ENCODE data around the gene SORCS2.

SORCS2 gene

DNA sequence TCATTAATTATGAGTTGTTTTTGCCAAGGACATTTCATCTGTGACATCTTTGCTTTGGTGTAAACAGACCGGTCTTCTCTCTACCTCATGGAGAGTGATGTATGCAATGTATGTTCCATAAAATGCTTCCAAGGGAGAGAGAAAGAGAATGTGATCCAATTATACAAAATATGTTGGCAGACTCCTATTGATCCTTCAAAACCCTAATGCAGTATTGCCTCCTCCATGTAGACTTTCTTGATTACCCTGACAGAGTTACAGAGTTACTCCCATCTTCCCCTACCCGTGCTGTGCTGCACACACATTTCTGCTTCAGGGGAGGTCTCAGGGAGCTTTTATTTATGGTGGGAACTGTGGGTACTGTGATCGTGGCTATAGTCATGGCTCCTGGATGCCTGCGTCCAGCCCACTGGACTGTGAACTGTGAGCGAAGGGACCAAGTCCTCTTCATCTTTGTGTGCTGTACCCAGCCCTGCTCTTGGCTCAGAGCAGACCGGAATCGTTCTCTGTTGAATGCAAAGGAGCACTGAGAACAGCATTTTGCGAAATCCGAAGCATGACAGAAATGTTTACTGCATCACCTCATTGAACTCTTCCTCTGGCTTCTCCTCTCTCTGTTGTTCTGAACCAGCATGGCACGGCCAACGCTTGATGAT is 32.7 kb downstream of the SORCS2 start:
- no peak for DNase-seq

DNA sequence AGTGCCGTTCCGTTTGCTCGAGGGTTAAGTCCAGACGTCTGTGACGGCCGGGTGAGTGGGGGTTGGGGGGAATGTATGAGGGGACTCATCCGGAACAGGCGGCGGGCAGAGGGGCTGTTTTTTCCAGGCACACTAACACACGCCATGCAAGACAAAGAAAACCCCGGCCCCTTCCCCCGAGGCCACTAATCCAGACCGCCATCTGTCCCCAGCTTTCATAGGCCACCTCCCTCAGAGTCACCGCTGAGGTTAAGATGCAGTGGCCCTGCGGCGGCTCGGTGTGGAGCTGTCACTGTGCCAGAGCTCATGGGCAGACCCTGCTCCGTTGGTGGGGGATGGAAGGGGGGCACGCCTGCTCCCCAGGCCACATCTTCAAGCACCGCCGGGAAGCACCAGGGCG is 34.1 kb downstream of the SORCS2 start:
- no peak for DNase-seq

DNA sequence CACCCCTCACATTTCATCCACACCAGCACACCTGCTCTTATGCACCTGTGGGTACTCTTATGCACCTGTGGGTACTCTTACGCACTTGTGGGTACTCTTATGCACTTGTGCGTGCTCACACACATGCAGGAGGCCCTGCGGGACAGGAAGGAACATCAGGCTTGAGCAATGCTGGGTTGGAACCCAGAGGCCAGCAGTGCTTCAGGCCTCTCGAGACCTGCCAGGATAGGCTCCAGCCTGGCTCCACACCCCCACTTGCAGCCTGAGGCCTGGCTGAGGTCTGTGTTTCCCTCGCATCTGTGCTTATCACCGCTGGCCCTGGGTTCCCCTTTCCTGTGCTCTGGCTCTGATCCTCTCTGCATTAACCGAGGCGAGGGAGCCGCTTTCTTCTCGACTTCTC is 34.7 kb downstream of the SORCS2 start:
- DNase-seq, result no peak

DNA sequence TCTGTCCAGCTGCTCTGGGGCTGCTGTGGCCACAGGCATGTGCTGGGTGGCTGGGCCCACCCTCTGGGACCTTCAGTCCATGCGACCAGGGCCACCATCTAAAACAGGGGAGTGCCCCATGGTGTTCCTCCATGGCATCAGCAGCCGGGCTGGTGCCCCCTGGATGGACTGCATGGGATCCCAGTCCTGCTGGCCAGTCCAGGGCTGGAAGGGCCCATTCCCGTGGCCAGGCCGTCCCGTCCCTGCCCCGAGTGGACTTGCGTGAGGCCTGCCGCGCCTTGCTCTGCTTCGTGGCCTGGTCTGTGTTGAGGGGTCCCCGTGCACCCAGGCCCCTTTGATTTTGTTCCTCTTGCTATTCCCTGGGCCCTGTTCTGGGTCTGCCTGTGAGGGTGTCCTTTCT is 36.4 kb downstream of the SORCS2 start:
- DNase-seq, result no peak

DNA sequence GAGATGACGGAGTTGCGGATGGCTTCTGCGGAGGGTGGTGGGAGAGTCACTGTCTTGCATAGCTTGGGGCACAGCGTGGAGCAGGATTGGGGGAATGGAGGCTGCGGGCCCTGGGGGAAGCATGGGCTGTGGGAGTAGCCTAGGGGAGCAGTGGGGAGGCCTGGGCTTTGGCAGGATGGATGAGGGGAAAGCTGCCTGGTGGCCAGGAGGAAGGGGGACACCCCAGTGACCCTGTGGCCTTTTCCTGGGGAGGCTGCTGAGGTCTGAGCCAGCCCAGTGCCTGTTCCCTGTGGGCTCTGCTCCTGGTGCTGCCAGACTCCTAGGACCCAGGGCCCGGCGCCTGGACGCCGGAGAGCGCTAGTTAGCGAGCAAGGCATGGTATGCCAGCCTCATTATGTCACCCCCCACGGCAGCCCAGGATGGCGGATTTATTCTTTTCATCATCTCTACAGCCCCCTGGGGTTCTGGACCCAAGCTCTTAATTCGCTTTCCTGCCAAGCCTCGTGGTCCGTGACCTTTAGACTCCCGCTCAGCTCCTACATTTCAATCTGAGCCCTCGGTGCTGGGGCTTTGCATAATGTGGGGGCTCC is 39.8 kb downstream of the SORCS2 start:
- DNase-seq, result no peak

DNA sequence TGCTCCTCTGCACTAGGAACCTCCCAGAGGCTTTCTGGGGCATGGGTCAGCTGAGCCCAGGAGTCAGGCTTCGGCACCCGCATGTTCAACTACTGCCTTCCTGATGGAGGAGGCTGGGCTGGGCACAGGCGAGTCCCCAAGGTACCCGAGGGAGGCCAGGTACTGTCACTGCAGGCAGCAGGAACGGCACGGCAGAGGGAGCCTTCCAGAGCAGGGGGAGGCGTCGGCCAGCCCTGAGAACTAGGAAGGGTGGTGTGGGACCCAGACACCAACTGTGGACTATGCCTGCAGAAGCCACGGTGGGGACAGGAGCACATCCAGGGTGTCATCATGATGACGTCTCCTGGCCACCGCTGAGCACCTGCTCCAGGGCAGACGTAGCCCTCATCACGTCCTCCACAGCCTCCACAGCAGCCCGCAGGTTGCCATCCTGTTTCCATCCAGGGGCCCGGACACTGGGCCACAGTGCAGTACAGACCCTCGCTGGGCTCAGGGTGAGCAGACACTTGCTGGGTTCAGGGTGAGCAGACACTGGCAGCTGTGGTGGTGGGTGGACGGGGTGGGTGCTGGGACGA is 40.8 kb downstream of the SORCS2 start:
- DNase-seq, result no peak

DNA sequence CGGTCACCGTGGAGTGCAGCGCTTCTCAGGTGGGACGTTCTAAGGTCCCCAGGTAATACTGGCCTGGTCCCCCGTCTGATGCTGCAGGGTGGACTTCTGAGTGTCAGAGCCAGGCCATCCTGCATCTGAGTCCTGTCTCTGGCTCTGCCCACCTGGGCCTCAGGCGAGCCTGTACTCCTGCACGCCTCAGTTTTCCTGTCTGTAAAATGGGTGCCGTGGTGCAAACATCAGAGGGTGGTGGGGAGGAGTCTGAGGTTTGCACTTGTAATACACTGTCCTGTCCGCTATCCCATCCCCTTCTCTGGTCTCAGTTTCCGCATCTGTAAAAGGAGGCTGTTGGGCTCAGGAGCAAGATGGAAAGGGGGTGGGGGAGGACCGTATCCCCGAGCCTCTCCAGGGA is 41.3 kb downstream of the SORCS2 start:
- DNase-seq, result no peak

DNA sequence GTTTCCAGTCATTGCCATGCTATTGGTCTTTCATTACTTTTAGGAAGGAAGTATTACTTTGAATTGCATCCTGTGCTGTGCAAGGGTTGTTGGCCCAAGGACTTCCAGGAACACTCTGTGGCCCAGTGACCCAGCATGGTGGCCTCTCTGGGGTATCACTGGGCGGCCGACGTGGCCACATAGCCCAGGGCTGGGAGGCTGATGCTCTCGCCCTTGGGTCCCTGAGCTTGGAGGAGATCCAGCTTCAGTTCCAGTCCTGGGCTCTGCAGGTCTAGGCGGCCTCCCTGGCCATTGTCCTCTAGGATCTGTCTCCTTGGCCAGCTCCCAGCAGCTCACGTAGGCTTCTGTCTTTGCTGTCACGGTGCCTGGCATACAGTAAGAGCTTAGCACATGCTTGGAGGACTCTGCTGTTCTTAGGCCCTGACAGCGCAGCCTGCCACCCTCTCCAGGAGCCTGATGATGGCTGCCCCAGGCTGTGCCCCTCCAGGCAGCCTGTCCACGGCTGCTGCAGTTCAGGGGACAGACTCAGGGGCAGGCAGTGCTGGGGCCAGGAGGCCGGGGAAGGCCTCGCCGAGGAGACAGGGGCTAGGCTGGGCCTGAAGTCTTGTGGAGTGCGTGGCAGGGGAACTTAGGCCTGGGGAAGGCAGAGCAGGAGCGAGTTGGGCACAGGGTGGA is 42.2 kb downstream of the SORCS2 start:
- DNase-seq, result no peak

DNA sequence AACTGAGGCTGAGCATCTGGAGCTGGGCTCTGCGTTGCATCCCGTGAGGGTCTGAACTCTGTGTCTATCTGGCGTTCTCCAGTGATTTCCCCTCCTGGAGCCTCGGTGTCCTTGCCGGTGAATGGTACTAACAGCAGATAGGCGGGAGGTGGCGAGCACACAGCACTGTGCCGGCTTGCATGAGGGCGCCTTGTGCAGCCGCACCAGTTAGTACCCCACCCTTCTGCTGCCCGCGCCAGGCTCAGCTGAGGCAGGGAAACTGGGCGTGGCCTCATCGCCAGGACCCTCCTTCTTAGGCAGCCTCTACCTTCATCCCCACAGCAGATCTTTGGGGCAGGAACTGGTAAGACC is 42.7 kb downstream of the SORCS2 start:
- DNase-seq, result no peak

DNA sequence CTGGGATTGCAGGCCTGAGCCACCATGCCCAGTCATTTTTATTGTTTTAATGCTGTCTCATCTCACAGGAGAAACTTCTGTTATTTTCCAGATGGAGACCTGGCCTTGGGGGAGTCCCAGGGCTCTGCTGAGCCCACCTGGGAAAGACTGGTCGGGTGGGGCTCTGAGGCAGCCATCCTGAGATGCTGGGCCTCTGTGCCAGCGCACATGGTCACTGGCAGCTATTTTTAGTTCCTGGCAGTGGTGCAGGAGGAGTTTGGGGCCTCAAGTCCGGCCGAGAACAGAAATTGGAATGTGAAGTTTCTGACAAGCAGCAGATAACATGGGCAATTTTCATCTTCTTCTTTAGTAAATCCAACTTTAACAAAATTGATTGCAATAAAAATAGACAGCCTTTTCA is 44.5 kb downstream of the SORCS2 start:
- DNase-seq, result no peak

DNA sequence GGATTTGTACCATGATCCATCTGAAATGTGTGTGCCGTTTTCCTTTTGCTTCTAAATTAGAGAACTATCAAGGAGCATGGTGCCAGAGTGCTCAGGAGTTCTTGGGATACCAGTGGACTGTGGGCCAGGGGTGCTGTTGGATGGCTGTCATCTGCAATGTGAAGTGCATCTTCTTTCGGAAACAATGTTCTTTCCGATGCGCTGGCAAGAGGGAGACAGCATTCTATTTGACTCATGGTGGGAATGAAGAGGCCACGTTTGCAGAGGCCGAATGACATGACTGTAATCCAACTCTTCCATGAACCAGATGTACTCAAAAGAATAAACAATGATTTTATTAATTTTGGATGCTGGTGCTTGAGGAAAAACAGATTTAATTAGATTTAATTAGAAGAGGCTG is 45.5 kb downstream of the SORCS2 start:
- DNase-seq, result peak; percentile 46

DNA sequence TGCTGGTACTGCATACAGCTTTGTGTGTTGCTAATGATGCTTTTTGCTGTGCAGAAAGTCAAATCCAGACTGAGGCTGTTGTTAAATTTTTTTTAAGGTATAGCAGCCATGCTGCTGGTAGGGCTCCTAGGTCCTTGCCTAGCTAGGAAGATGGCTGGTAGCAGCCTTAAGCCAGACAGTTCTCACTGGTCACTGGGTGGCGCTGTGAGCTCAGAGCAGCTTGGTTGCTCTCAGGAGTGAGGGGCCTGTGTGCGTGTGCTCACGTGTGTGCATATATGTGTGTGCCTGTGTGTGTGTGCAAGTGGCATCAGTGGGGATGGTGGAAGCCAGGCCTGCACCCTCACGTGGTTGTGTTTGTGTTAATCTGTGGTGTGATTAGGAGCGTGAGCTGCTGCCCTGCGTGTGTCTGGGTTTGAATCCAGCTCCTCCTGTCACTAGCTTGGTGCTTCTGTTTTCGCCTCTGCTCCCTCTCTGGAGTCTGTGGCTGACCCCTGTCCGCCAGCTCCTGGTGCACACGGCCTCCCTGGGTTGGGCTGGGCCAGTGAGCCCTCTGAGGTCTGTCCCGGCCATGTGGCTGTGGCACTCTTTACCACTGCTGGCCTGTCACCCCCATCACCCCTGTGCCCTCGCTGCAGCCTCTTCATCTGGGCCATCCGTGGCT is 46.1 kb downstream of the SORCS2 start:
- DNase-seq, result no peak

DNA sequence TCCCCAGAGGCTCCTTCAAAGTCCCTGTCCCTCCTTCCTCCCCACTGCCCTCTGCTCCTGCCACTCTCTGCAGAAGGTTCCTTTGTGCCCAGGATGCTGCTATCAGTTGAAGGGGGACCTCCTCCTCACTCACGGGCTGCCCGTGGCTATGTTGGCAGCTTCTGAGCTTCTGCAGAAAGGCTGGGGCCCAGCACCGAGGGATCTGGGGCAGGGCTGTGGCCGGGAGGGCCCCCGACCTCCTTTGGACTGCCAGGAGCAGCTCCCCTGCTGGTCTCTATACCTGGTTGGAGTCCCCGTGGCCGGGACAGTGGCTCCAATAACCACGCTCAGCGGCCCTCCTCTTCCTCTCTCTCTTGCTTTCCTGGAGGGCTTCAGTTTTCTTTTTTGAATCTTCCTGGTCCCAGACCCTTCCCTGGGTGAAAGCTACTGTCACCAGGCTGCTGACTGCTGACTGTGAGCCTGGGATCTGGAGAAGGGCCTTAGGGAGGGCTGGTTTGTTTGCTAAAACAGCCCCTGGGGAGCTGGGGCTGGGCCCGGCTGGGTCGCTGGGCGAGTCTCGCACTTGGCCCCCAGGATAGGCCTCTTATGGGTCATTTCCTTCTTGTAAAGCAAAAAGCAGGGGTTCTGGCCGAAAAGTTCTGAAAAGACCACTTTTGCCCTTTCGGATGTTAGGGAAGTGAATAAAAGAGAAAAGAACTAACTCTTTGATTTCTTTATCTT is 46.9 kb downstream of the SORCS2 start:
- no peak for DNase-seq

DNA sequence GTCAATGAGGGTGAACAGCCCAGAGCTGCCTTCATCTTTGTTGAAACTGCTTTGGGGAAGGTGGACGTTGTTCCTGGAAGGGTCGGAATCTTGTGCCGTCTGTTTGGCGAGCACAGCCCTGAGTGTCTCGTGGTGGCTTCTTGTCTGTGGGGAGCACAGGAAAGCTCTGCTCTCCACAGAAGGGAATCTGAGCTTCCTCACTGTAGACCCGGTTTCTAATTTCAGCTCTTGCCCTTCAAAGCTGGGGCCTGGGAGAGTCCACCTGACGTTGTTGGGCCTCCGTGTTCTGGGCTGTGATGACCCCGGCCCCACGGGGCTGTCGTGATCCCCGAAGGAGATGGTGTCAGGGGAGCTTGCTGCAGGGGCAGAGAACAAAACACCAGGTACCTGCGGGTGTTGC is 47.5 kb downstream of the SORCS2 start:
- DNase-seq, result no peak

DNA sequence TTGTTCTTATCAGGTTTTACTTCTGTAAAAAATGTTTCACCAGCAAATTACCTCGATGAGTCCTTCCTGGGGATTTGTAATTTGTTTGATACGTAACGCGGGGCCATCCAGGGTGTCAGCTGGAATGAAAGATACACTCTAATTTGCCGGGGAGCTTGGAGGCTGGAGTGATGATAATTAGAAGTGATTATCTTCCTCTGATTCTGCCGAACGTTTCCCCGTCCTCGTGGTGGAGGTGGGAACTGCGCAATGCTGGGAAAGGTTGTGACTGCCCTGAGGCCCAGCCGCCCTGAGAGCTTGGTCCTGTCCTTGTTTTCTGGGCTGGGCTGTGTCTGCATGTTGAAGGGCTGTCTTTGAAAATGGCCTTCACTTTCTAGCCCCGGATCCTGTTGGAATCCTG is 48.0 kb downstream of the SORCS2 start:
- DNase-seq, result no peak

DNA sequence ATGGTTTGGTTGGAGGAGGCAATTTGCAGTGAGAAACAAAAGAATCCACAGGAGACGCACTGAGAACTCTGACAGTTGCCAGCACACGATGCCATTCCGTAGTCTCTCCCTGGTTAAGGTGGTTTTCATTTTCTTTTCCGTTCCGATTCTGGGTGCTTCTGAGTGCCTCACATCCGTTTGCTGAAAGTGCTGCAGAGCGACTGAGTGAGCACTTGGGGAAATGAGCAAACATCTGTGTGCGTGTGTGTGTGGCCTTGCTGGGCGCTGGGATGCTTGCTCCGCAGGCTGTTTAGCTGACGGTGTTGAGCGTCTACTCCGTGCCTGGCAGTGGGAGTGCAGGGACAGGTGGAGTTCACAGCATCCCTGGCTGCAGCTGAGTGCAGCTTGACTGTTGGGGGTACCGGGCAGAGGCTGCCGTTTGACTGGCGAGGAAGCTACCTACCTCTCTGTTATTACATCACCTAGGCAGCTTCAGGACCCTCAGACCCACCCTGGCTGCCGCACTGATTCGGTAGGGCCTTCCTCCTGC is 49.3 kb downstream of the SORCS2 start:
- DNase-seq, result peak; percentile 17

DNA sequence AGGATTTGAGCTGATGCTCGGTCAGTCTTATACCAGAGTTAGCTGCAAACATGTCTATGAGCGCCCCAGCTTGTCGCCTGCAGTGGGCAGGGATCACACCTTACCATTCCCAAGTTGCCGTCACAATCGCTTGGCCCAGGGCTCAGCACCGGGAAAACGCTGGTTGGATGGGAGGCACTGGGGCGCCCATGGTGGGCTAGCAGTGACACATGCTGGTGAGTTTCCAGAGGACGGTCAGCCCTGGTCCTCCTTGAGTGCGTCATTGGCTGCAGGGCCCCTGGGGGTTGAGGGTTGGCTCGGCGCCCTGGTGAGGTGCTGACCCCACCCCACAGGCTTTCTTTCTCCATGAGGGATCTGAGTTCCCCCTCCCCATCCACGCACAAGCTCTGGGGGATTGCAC is 50.4 kb downstream of the SORCS2 start:
- DNase-seq, result no peak

DNA sequence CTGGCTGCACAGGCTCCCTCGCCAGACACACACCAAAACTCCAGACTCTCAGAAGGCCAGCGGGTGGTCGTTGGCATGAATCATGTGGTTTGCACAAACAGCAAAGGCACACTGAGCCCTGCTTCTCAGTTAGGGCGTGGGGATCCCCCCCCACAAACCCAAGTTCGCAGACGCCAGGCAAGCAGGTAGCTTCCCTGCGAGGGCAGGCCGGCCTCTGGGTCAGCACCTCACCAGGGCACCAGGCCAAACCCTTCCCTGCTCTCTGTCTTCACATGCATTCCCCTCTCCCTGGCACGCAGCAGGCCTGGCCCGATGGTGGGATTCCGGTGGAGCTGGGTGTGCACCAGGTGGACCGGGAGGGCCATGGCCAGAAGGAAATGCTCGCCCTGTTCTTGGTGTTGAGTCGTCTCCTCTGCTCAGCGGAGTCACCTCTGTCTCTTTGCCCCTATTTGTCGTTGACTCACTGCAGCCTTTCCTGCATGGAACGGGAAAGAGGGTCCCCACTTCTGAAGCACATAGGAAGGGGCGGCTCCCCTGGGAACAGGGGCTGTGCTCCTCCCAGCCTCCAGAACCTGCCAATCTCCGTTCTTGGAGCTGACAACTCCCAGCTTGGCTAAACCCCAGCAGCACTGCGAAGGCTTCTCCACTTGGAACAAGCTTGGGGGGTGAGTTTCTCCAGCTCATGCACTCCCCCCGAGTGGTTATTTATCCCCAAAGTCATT is 51.4 kb downstream of the SORCS2 start:
- no peak for DNase-seq

DNA sequence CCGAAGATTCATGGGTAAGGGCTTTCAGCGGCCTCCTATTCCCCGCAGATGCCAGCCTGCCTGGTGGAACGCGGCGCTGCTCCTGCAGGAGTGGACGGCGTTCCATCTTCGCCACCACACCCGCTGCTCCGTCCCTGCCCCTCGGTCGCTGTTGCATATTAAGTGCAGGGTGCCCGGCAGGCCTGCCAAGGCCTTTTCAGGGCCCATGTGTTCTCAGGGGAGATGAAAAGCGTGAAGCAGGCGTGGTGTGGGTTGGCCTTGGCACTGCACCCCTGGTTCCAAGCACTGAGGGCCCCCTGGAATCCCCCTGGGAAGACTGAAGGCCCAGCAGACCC is 52.0 kb downstream of the SORCS2 start:
- DNase-seq, result no peak

DNA sequence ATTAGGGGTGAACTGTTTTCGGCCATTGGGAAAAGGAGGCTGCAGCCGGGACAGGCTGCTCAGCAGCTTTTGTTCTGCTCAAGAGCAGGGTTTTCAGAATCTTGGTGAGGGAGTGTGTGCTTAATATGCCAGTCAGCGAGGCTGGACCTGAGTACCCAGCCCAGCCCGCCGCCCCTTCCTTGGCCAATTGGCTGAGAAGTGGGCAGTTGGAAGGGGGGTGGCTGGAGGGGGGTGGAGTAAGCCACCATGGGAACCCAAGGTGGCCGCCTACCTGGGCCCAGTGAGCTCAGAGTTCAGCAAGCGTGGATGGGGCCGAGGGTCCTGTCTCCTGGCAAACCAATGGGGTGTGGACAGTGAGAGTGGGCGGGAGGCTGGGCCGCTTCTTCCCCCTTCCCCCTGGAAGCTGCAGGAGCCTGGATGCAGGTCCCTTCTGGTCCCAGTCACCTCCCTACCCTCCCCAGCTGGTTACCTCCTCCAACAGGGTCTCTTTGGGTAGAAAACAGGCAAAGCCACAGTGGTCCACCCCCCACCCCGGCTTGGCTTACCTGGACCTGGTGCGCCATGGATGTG is 52.5 kb downstream of the SORCS2 start:
- DNase-seq, result no peak

DNA sequence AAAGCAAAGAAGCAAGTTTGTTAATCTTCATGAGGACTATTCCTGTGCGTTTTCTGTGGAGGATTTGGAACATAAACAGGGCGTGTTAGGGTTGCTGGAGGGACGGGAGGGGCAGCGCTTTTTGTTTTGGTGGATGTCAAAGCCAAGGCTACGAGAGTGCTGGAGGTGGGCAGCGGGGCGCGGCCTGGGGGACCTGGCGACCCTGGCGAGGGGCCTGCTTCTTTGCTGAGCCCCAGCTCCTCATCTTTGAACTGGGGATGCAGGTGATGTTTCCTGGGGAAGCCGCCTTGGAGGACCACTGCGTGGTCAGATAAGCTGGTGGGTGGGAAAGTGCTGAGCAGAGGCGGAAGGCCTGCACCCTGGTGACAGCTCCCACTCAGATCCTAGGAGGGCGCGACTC is 55.2 kb downstream of the SORCS2 start:
- no peak for DNase-seq

DNA sequence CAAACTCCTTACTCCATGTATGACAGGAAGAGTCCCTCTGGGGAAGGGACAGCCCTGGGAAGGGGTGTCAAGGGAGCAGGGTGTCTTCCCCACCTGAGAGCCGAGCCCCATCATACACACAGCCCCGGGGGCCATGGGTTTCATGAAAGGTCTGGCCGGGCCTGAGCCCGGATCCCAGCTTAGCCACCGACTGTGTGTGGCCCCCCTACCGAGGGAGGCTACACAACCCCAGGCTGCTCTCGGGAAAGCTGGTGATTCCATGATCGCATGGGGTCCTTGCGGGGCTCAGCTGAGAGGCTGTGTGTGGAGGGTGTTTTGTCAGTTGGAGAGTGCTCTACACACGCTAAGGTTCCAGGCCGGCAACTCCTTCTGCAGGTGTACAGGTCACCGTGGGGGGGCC is 55.6 kb downstream of the SORCS2 start:
- no peak for DNase-seq
